Endodermal cell (in vitro differentiated cells): ENCODE results near the gene FYTTD1. TPM values are rescaled to one million over a fixed set of nuclear protein-coding genes. Genes with fewer than 3 reads are reported as not detected.

ENCODE experiments used
- DNase-seq: peaks from one replicate; pipeline ENCODE4 v3.0.0-alpha.2; 2017
- H3K27ac ChIP-seq: 2 replicates; pipeline ENCODE4 v1.5.1; 2013; ENCODE audit warnings: mild to moderate bottlenecking, low read depth, low read length, moderate library complexity
- H3K27me3 ChIP-seq: 2 replicates; pipeline ENCODE4 v1.6.1; 2013; ENCODE audit warnings: mild to moderate bottlenecking, low read length, moderate library complexity; ENCODE audit not compliant: insufficient read depth, control insufficient read depth, poor library complexity, severe bottlenecking
- H3K36me3 ChIP-seq: 2 replicates; pipeline ENCODE4 v1.7.0; 2013; ENCODE audit warnings: mild to moderate bottlenecking, low read length, moderate library complexity; ENCODE audit not compliant: control insufficient read depth, insufficient read depth
- H3K4me1 ChIP-seq: one replicate; pipeline ENCODE4 v1.7.0; 2013; ENCODE audit warnings: low read length; ENCODE audit not compliant: control insufficient read depth, insufficient read depth
- H3K4me3 ChIP-seq: 2 replicates; pipeline ENCODE4 v1.5.1; 2013; ENCODE audit warnings: mild to moderate bottlenecking, low read length, moderate library complexity
- H3K9ac ChIP-seq: 2 replicates; pipeline ENCODE4 v1.6.1; 2013; ENCODE audit warnings: mild to moderate bottlenecking, low read length, moderate library complexity; ENCODE audit not compliant: poor library complexity, severe bottlenecking; ENCODE audit errors: extremely low read depth
- H3K9me3 ChIP-seq: 2 replicates; pipeline ENCODE4 v1.6.1; 2013; ENCODE audit warnings: mild to moderate bottlenecking, low read length, moderate library complexity; ENCODE audit not compliant: control insufficient read depth
- H3K27ac Mint-ChIP-seq: 2 replicates; pipeline ENCODE4 v1.8.0; 2020; ENCODE audit warnings: mixed read lengths
- H3K27me3 Mint-ChIP-seq: 2 replicates; pipeline ENCODE4 v1.8.0; 2021; ENCODE audit warnings: mild to moderate bottlenecking, mixed read lengths; ENCODE audit not compliant: insufficient read depth
- H3K36me3 Mint-ChIP-seq: 2 replicates; pipeline ENCODE4 v1.8.0; 2020; ENCODE audit warnings: low read depth, mixed read lengths
- H3K4me1 Mint-ChIP-seq: 2 replicates; pipeline ENCODE4 v1.8.0; 2020; ENCODE audit warnings: mixed read lengths
- H3K4me3 Mint-ChIP-seq: 2 replicates; pipeline ENCODE4 v1.8.0; 2020; ENCODE audit warnings: mild to moderate bottlenecking, moderate library complexity, mixed read lengths
- H3K9me3 Mint-ChIP-seq: 2 replicates; pipeline ENCODE4 v1.8.0; 2020; ENCODE audit warnings: mild to moderate bottlenecking, mixed read lengths
- WGBS, 2 experiments: methylation state at CpG; one replicate each; pipeline versions ENCODE4 v1.1.5 to v1.1.7; 2013; ENCODE audit warnings: missing lambda C conversion rate in 2 of 2, mixed read lengths in 1 of 2; ENCODE audit not compliant: insufficient coverage in 1 of 2, insufficient read length in 1 of 2; 5-methylcytosine and 5-hydroxymethylcytosine counted together
- total RNA-seq, 2 donors: library from RNA; stranded (reverse); fragmentation: NEBNext Ultra II Directional in 1 of 2; extraction: Animal tissue kit (Norgen Biotek cat#: 25700) in 1 of 2; gene quantifications; 2 replicates in 1 of 2; 3 replicates in 1 of 2; pipeline ENCODE4 v1.2.1, GENCODE V29; 2021
- TF ChIP-seq, protein P1 (sequence below): fragments of 200-600 bp; sonication (generic); conservative IDR thresholded peaks from 2 replicates; pipeline ENCODE4 v1.5.0; 2021; ENCODE audit warnings: antibody characterized with exemption, mild to moderate bottlenecking

Gene FYTTD1
- total RNA-seq, 2 donors from 2014 or later, result 39.0 to 41.5 TPM

GRCh38 chr3:197756704-197757103 is 7.0 kb downstream of the FYTTD1 start:
- Mint-ChIP-seq H3K36me3 (peaks cover 9% of the 10 kb centered on the region), H3K27ac (no peak overlapping the region), H3K9me3 (no peaks in the 10 kb centered on the region), H3K4me3 (no peak overlapping the region), H3K4me1 (peaks cover 2% of the 10 kb centered on the region), H3K27me3 (no peaks in the 10 kb centered on the region)
- Histone ChIP-seq H3K4me1 (no peaks in the 10 kb centered on the region), H3K9me3 (peaks cover 5% of the 10 kb centered on the region), H3K27me3 (no peaks in the 10 kb centered on the region), H3K27ac (no peak overlapping the region), H3K9ac (no peak overlapping the region), H3K36me3 (peaks cover 41% of the 10 kb centered on the region), H3K4me3 (no peak overlapping the region)
- no peak for DNase-seq
- TF ChIP-seq, protein P1, sequence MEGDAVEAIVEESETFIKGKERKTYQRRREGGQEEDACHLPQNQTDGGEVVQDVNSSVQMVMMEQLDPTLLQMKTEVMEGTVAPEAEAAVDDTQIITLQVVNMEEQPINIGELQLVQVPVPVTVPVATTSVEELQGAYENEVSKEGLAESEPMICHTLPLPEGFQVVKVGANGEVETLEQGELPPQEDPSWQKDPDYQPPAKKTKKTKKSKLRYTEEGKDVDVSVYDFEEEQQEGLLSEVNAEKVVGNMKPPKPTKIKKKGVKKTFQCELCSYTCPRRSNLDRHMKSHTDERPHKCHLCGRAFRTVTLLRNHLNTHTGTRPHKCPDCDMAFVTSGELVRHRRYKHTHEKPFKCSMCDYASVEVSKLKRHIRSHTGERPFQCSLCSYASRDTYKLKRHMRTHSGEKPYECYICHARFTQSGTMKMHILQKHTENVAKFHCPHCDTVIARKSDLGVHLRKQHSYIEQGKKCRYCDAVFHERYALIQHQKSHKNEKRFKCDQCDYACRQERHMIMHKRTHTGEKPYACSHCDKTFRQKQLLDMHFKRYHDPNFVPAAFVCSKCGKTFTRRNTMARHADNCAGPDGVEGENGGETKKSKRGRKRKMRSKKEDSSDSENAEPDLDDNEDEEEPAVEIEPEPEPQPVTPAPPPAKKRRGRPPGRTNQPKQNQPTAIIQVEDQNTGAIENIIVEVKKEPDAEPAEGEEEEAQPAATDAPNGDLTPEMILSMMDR, result no peak
- WGBS, 2 experiments, result 100% methylated on average over 1 to 3 of the region's 3 CpGs

- peaks cover 11% of the 10 kb centered on the region for H3K36me3 Mint-ChIP-seq
- Histone ChIP-seq H3K27me3 (no peaks in the 10 kb centered on the region), H3K9me3 (peaks cover 5% of the 10 kb centered on the region), H3K4me1 (no peaks in the 10 kb centered on the region), H3K27ac (no peak overlapping the region), H3K36me3 (peaks cover 55% of the 10 kb centered on the region), H3K9ac (no peak overlapping the region), H3K4me3 (no peak overlapping the region)
- 94 to 98% methylated on average over 4 of the region's 4 CpGs for WGBS, 2 experiments
- no peaks in the 10 kb centered on the region for H3K27me3 Mint-ChIP-seq
- no peak overlapping the region for H3K4me3 Mint-ChIP-seq
- TF ChIP-seq, protein P1, result no peak
- no peak overlapping the region for H3K27ac Mint-ChIP-seq
- DNase-seq, result no peak
- no peaks in the 10 kb centered on the region for H3K9me3 Mint-ChIP-seq
- no peaks in the 10 kb centered on the region for H3K4me1 Mint-ChIP-seq
Measured at GRCh38 chr3:197758512-197758911, 8.8 kb downstream of the FYTTD1 start.

GRCh38 chr3:197761784-197762183 is 12.1 kb downstream of the FYTTD1 start:
- no peak for DNase-seq
- Histone ChIP-seq H3K36me3 (peaks cover 67% of the 10 kb centered on the region), H3K27ac (no peak overlapping the region), H3K4me1 (no peaks in the 10 kb centered on the region), H3K9me3 (peaks cover 5% of the 10 kb centered on the region), H3K4me3 (no peak overlapping the region), H3K27me3 (no peaks in the 10 kb centered on the region), H3K9ac (no peak overlapping the region)
- Mint-ChIP-seq H3K9me3 (no peaks in the 10 kb centered on the region), H3K4me3 (no peak overlapping the region), H3K27me3 (no peaks in the 10 kb centered on the region), H3K36me3 (peaks cover 33% of the 10 kb centered on the region), H3K27ac (no peak overlapping the region), H3K4me1 (no peaks in the 10 kb centered on the region)
- TF ChIP-seq, protein P1, result no peak
